ENCODE data around the gene NAPEPLD.

DNA sequence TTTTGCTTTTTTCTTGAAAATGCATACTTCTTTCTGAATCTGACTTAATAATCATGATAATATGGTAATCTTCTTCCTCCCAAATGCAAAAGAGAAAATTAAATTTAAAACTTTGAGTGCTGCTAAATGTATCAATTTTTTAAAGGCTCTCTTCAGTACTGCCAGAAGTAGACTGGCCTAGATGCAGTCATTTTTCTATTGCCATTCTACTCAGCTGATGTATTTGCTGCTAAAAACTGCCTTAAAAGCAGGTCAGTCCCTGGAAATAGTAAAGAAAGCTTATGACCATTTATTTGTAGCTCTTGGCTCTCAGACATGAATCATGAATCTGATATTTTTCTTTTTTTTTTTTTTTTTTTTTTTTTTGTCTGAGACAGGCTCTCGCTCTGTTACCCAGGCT is 28.5 kb downstream of the NAPEPLD start:
- TF ChIP-seq, protein P1, sequence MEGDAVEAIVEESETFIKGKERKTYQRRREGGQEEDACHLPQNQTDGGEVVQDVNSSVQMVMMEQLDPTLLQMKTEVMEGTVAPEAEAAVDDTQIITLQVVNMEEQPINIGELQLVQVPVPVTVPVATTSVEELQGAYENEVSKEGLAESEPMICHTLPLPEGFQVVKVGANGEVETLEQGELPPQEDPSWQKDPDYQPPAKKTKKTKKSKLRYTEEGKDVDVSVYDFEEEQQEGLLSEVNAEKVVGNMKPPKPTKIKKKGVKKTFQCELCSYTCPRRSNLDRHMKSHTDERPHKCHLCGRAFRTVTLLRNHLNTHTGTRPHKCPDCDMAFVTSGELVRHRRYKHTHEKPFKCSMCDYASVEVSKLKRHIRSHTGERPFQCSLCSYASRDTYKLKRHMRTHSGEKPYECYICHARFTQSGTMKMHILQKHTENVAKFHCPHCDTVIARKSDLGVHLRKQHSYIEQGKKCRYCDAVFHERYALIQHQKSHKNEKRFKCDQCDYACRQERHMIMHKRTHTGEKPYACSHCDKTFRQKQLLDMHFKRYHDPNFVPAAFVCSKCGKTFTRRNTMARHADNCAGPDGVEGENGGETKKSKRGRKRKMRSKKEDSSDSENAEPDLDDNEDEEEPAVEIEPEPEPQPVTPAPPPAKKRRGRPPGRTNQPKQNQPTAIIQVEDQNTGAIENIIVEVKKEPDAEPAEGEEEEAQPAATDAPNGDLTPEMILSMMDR (conservative IDR thresholded peaks at IDR 0.05; ENCODE audit: low read depth, low read length): no peak
- TF ChIP-seq EZH2 (IDR thresholded peaks at IDR 0.05; ENCODE audit: borderline replicate concordance, low read depth, low read length, poor library complexity, severe bottlenecking): no peak
